PC-9 (cell line): ENCODE measurements around the gene PHLPP1.

Experiments used
- CTCF ChIP-seq: fragments of 200-600 bp; sonication (generic); conservative IDR thresholded peaks from 2 replicates; pipeline ENCODE4 v1.6.1; 2017; ENCODE audit warnings: mixed run types, antibody characterized with exemption, mild to moderate bottlenecking, moderate library complexity
- EZH2 ChIP-seq: fragments of 200-600 bp; sonication (generic); IDR thresholded peaks from 2 replicates; pipeline ENCODE4 v1.8.0; 2017; ENCODE audit warnings: antibody characterized with exemption, low read depth

GRCh38 chr18:62715759-62716615, 646 bp downstream of the PHLPP1 start:
- TF ChIP-seq CTCF: no peak
- no peak for TF ChIP-seq EZH2
